Lung (tissue), 12 donors: ENCODE measurements around the gene RAC3. TPM values are rescaled to one million over a fixed set of nuclear protein-coding genes. Genes with fewer than 3 reads are reported as not detected.

Source experiments
- ATAC-seq: fragments of 200-7000 bp; cut with Tn5 transposase; one replicate; pipeline ENCODE4 v1.9.1; 2020; ENCODE audit warnings: moderate number of reproducible peaks; ENCODE audit not compliant: insufficient read depth, low FRiP score
- DNase-seq, 3 donors: peaks; one replicate each; pipeline ENCODE4 v3.0.0-alpha.2; 2013 to 2017
- H3K27ac ChIP-seq, 2 donors: one replicate each; pipeline ENCODE4 v1.5.1; 2013; ENCODE audit warnings: mild to moderate bottlenecking in 2 of 2, moderate library complexity in 2 of 2, control low read depth in 1 of 2, inconsistent platforms in 1 of 2, low read depth in 1 of 2, low read length in 1 of 2
- H3K27me3 ChIP-seq, 3 donors: one replicate each; pipeline ENCODE4 v1.5.1; 2013; ENCODE audit warnings: low read length in 2 of 3; ENCODE audit not compliant: control insufficient read depth in 3 of 3, insufficient read depth in 3 of 3
- H3K36me3 ChIP-seq, 4 donors: one replicate each; pipeline ENCODE4 v1.5.1; 2013; ENCODE audit warnings: low read length in 4 of 4, mild to moderate bottlenecking in 1 of 4, moderate library complexity in 1 of 4; ENCODE audit not compliant: control insufficient read depth in 4 of 4, insufficient read depth in 4 of 4
- H3K4me1 ChIP-seq, 5 donors: one replicate each; pipeline ENCODE4 v1.5.1; 2013; ENCODE audit warnings: low read length in 5 of 5, mild to moderate bottlenecking in 2 of 5, moderate library complexity in 1 of 5; ENCODE audit not compliant: control insufficient read depth in 5 of 5, insufficient read depth in 5 of 5
- H3K4me3 ChIP-seq: one replicate; pipeline ENCODE4 v1.5.1; 2013; ENCODE audit warnings: mild to moderate bottlenecking, control low read depth, moderate library complexity
- H3K9ac ChIP-seq, 2 donors: one replicate each; pipeline ENCODE4 v1.5.1; 2013; ENCODE audit warnings: low read length in 2 of 2, control low read depth in 1 of 2; ENCODE audit not compliant: insufficient read depth in 1 of 2
- H3K9me3 ChIP-seq, 4 donors: one replicate each; pipeline ENCODE4 v1.5.1; 2013; ENCODE audit warnings: low read length in 3 of 4, mild to moderate bottlenecking in 1 of 4, moderate library complexity in 1 of 4; ENCODE audit not compliant: control insufficient read depth in 4 of 4, insufficient read depth in 3 of 4
- WGBS, 2 donors: extraction: QIAGEN DNeasy Blood & Tissue Kit; methylation state at CpG; one replicate each; pipeline ENCODE4 v1.1.7; 2013; 5-methylcytosine and 5-hydroxymethylcytosine counted together
- polyA plus RNA-seq, 2 donors: library from polyadenylated mRNA; stranded (reverse); fragments of 200-250 nt; gene quantifications; one replicate each; pipeline ENCODE4 v1.2.1, GENCODE V29; 2013
- total RNA-seq, 2 donors: library from RNA; depleted of rRNA in 1 of 2; stranded (reverse); fragments of >200 nt in 1 of 2; gene quantifications; one replicate each; pipeline ENCODE4 v1.2.1, GENCODE V29; 2014 to 2021
- TF ChIP-seq, protein P1 (sequence below): IDR thresholded peaks from 2 replicates; pipeline ENCODE4 v1.5.1; 2012; ENCODE audit warnings: mild to moderate bottlenecking; ENCODE audit errors: control extremely low read depth, extremely low read depth
- donor health status: control.
- donor health status: control.
- donor health status: Bipolar disorder and iron deficiency.
- donor health status: healthy.
- donor health status: DM: yes; HTN: yes; CAD: no.

The RAC3 gene
- total and polyA plus RNA-seq, 4 donors, result 6.0 to 8.3 (median 8.1) TPM

DNA sequence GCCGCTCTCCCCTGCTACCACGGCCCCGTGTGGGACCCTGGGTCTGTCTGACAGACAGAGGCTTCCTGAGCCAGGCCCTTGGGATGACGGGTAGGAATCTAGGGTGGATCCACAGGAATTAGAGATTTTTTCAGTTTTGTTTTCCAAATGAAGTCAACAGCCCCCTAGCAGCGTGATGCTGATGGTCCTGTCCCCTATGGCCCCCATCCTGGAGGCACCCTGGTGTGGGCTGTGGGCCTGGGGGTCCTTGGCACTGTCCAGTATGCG, 24.3 kb upstream of the RAC3 start:
- Histone ChIP-seq H3K27me3 (no peaks in the 10 kb centered on the region), H3K36me3 (peaks cover 0 to 17% (median 0%) of the 10 kb centered on the region in 4 donors), H3K27ac (no peak overlapping the region), H3K9me3 (no peaks in the 10 kb centered on the region), H3K4me3 (no peak overlapping the region), H3K9ac (no peak overlapping the region), H3K4me1 (peaks cover 3 to 22% (median 8%) of the 10 kb centered on the region in 5 donors)
- TF ChIP-seq, protein P1, sequence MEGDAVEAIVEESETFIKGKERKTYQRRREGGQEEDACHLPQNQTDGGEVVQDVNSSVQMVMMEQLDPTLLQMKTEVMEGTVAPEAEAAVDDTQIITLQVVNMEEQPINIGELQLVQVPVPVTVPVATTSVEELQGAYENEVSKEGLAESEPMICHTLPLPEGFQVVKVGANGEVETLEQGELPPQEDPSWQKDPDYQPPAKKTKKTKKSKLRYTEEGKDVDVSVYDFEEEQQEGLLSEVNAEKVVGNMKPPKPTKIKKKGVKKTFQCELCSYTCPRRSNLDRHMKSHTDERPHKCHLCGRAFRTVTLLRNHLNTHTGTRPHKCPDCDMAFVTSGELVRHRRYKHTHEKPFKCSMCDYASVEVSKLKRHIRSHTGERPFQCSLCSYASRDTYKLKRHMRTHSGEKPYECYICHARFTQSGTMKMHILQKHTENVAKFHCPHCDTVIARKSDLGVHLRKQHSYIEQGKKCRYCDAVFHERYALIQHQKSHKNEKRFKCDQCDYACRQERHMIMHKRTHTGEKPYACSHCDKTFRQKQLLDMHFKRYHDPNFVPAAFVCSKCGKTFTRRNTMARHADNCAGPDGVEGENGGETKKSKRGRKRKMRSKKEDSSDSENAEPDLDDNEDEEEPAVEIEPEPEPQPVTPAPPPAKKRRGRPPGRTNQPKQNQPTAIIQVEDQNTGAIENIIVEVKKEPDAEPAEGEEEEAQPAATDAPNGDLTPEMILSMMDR, result no peak
- DNase-seq (no peak), ATAC-seq (no peak)
- WGBS, 2 donors, result 89 to 90% methylated on average over 6 of the region's 6 CpGs

DNA sequence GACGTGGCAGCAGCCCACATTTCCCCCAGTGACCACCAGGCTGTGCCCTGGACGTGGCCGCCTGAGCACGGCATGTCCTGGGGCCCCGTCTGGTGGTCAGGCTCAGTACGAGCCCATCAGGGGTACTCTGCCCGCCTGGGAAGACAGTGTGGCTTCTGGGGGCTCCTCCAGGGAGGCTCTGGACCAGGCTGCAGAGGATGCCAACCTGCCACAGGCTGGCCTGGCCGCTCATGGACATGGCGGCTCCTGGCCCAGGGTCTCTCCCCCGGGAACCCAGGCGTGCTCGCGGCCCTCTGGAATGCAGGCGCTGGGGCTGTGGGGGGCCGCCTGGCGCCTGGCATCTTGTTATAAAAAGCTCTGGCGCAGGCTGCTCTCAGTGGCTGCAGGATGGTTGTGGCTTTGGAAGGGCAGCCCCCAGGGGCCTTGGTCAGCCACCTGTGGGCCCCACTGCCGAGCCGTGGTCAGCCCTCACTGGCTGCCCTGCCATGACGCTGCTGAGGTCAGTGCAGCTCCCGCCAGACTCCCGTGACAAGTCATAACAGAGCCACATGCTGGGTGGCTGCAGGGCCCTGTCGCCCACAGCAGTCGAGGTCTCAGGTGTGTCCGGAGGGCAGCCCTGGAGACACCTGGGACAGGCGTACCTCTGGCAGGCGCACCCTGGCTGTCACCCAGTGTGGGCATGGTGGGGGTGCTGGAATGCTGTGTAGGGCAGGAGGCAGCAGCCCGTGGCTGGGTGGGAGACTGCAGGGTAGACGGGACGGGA, 23.8 kb upstream of the RAC3 start:
- ATAC-seq, result no peak
- H3K4me1 ChIP-seq, result peaks cover 3 to 27% (median 8%) of the 10 kb centered on the region in 5 donors
- H3K4me3 ChIP-seq, result no peak overlapping the region
- H3K9me3 ChIP-seq, result no peaks in the 10 kb centered on the region
- TF ChIP-seq, protein P1, result no peak
- peaks cover 0 to 20% (median 0%) of the 10 kb centered on the region in 4 donors for H3K36me3 ChIP-seq
- H3K27ac ChIP-seq, result no peak overlapping the region
- 92 to 93% methylated on average over 29 to 30 of the region's 30 CpGs for WGBS, 2 donors
- DNase-seq, result no peak
- no peak overlapping the region for H3K9ac ChIP-seq
- H3K27me3 ChIP-seq, result no peaks in the 10 kb centered on the region

DNA sequence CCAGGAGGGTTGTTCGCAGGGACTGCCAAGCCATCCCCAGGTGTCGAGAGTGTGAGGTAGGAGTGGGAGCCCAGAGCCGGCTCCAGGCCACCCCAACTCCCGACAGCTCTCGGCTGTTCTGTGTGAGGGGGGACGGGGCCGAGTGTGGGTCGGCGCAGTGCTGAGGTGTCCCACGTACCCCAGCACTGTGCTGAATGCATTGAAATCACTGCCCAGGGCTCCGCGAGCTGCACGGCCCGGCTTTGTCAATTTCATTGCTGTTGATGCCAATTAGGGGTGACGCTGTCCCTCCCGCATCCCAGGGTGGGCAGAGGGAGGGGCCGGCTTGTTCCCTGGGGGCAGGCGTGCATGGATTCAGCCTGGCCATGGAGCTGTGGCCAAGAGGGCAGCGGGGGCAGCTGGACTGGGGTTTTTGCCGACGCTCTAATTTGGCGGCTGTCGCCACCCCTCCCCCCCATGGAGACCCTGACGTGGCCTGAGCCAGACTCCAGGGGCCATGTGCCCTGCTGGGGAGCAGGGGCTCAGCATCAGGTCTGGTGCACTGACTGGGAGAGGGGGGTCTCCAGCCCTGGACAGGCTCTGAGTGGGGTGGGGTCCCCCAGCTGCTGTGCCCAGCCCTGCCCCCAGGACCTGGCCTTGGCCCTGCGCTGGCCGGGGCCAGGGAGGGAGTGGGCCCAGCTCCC, 23.1 kb upstream of the RAC3 start:
- peaks cover 0 to 21% (median 0%) of the 10 kb centered on the region in 4 donors for H3K36me3 ChIP-seq
- H3K9ac ChIP-seq, result no peak overlapping the region
- peaks cover under 1 to 32% (median 3%) of the 10 kb centered on the region in 5 donors for H3K4me1 ChIP-seq
- no peak overlapping the region for H3K27ac ChIP-seq
- no peak overlapping the region for H3K4me3 ChIP-seq
- ATAC-seq (no peak), DNase-seq (no peak)
- TF ChIP-seq, protein P1, result no peak
- WGBS, 2 donors, result 93 to 95% methylated on average over 26 of the region's 26 CpGs
- H3K27me3 ChIP-seq, result no peaks in the 10 kb centered on the region
- H3K9me3 ChIP-seq, result no peaks in the 10 kb centered on the region
